ENCODE results near the gene DYRK2. TPM values are rescaled to one million over a fixed set of nuclear protein-coding genes. Genes with fewer than 3 reads are reported as not detected.

DYRK2 gene
- total and polyA plus RNA-seq, 10 of the 15 experiments (the other 5 are each of a cell fraction or from before 2014, with no cell fraction given), result 3.1 to 35.9 (median 12.2) TPM

DNA sequence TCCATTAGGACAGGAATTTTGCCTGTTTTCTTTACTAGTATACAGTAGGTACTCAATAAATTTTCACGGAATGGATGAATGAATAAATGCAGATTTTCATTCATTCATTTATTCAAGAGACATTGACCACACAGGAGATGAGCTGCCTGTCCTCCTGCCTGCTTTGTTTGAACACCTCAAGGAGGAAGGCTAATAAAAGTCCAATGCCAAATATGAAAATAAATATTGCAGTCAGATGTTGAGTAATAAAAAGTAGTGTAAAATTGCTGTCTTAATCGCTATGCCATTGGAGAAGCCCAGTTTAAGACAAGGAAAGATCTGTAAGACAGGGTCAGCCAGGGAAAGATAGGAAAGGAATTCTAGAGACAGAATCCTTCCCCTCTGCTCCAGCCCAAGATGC lies 47.4 kb downstream of the DYRK2 start:
- no peaks in the 10 kb centered on the region for H3K36me3 ChIP-seq (ENCODE audit: control insufficient read depth in 2 of 2, insufficient read depth in 2 of 2, low read length in 1 of 2)
- SMC1A ChIA-PET (ENCODE audit: uncharacterized antibody, unreplicated experiment), result no interaction called here
- no peaks in the 10 kb centered on the region for H3K9me3 ChIP-seq (replicated peaks; ENCODE audit: control insufficient read depth, insufficient read depth, low read length)
- RAD21 ChIA-PET (ENCODE audit: unreplicated experiment), result no interaction called here
- no peak for FAIRE-seq
- H3K79me2 ChIP-seq (ENCODE audit: control insufficient read depth, insufficient read depth, low read length), result no peaks in the 10 kb centered on the region
- H3K4me3 ChIP-seq, result no peak overlapping the region
- H3K27ac ChIP-seq (ENCODE audit: control insufficient read depth, insufficient read depth), result no peak overlapping the region
- CTCF ChIA-PET, result interaction anchor here (1.4 kb wide), 1 partner anchor 16 kb away, joined by 4 read pairs; no protein-coding TSS in a partner anchor
- no peak overlapping the region for H3K4me2 ChIP-seq (ENCODE audit: control insufficient read depth, insufficient read depth)
- H3K27me3 ChIP-seq (replicated peaks in 1 of 2; ENCODE audit: control insufficient read depth in 2 of 2, insufficient read depth in 2 of 2, low read length in 1 of 2), result no peaks in the 10 kb centered on the region
- in situ Hi-C loops (cut with MboI) (no loop called here), intact Hi-C loops (cut with micrococcal nuclease; ENCODE audit: unreplicated experiment) (loop anchor here (5.0 kb wide), 1 partner anchor 61 kb away; no protein-coding TSS in a partner anchor)
- no TSS peak for BruUV-seq (replicated peaks)
- no peak for TF ChIP-seq HDAC2 (IDR thresholded peaks at IDR 0.05)
- TF ChIP-seq FOXM1 (IDR thresholded peaks at IDR 0.05; ENCODE audit: low read depth, low read length), result no peak
- TF ChIP-seq ZNF217 (IDR thresholded peaks at IDR 0.05), result no peak
- TF ChIP-seq YY1 (IDR thresholded peaks at IDR 0.05; ENCODE audit: low read depth, low read length), result no peak
- TF ChIP-seq NFYB (IDR thresholded peaks at IDR 0.05; ENCODE audit: insufficient read depth, low read depth, low read length), result no peak
- TF ChIP-seq GABPA (IDR thresholded peaks at IDR 0.05; ENCODE audit: low read depth), result no peak
- TF ChIP-seq, protein P1, sequence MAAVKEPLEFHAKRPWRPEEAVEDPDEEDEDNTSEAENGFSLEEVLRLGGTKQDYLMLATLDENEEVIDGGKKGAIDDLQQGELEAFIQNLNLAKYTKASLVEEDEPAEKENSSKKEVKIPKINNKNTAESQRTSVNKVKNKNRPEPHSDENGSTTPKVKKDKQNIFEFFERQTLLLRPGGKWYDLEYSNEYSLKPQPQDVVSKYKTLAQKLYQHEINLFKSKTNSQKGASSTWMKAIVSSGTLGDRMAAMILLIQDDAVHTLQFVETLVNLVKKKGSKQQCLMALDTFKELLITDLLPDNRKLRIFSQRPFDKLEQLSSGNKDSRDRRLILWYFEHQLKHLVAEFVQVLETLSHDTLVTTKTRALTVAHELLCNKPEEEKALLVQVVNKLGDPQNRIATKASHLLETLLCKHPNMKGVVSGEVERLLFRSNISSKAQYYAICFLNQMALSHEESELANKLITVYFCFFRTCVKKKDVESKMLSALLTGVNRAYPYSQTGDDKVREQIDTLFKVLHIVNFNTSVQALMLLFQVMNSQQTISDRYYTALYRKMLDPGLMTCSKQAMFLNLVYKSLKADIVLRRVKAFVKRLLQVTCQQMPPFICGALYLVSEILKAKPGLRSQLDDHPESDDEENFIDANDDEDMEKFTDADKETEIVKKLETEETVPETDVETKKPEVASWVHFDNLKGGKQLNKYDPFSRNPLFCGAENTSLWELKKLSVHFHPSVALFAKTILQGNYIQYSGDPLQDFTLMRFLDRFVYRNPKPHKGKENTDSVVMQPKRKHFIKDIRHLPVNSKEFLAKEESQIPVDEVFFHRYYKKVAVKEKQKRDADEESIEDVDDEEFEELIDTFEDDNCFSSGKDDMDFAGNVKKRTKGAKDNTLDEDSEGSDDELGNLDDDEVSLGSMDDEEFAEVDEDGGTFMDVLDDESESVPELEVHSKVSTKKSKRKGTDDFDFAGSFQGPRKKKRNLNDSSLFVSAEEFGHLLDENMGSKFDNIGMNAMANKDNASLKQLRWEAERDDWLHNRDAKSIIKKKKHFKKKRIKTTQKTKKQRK (IDR thresholded peaks at IDR 0.05; ENCODE audit: low read depth, low read length), result no peak
- TF ChIP-seq SMAD1 (IDR thresholded peaks at IDR 0.05; ENCODE audit: low read depth, partially characterized antibody), result no peak
- no peak for TF ChIP-seq RELA (IDR thresholded peaks at IDR 0.05; ENCODE audit: borderline replicate concordance, partially characterized antibody)
- no peak for TF ChIP-seq HCFC1 (IDR thresholded peaks at IDR 0.05; ENCODE audit: low read length)
- TF ChIP-seq STAT1 (conservative IDR thresholded peaks at IDR 0.05), result no peak
- POLR2A ChIA-PET, result no interaction called here
- 97% methylated on average over 2 of the region's 2 CpGs for WGBS (ENCODE audit: insufficient coverage, insufficient replicate concordance, low lambda C conversion rate, missing lambda C conversion rate)
- H3K9ac ChIP-seq (ENCODE audit: control insufficient read depth, insufficient read depth, low read length), result no peak overlapping the region
- no peak for ATAC-seq
- peaks cover 28% of the 10 kb centered on the region for H3K4me1 ChIP-seq (ENCODE audit: control insufficient read depth, insufficient read depth, low read length)
- H4K20me1 ChIP-seq (ENCODE audit: control insufficient read depth, insufficient read depth), result no peaks in the 10 kb centered on the region
- no peak overlapping the region for H2AFZ ChIP-seq (ENCODE audit: control insufficient read depth, low read depth, low read length)
- no peak for DNase-seq (ENCODE audit: low read depth, low spot score)
